Tibial artery (tissue), 4 donors: ENCODE measurements around the gene F7.
A peak's percentile ranks its signal among the peaks of the same experiment; 100 is the strongest.

Source experiments
- DNase-seq, 2 donors: peaks; one replicate each; pipeline ENCODE4 v3.0.0-alpha.2; 2019
- H3K27ac ChIP-seq, 2 donors: fragments of 200-600 bp; sonication (generic) in 1 of 2; 1 replicate in 1 of 2; 2 replicates in 1 of 2; pipeline ENCODE4 v1.5.1; 2018 to 2019; ENCODE audit warnings: mild to moderate bottlenecking in 1 of 2
- H3K27me3 ChIP-seq, 2 donors: fragments of 200-600 bp; sonication (generic) in 1 of 2; one replicate each; pipeline versions ENCODE4 v1.5.1 to v1.6.0; 2016 to 2019
- H3K36me3 ChIP-seq, 3 donors: fragments of 200-600 bp; sonication (generic) in 2 of 3; one replicate each; pipeline ENCODE4 v1.5.1; 2016 to 2019; ENCODE audit warnings: mild to moderate bottlenecking in 2 of 3
- H3K4me1 ChIP-seq, 4 donors: fragments of 200-600 bp; sonication (generic) in 2 of 4; 1 replicate in 3 of 4; 2 replicates in 1 of 4; pipeline ENCODE4 v1.5.1; 2016 to 2019
- H3K4me3 ChIP-seq, 2 donors: fragments of 200-600 bp; sonication (generic) in 1 of 2; 1 replicate in 1 of 2; 2 replicates in 1 of 2; pipeline ENCODE4 v1.5.1; 2018 to 2019; ENCODE audit warnings: mild to moderate bottlenecking in 2 of 2
- H3K9me3 ChIP-seq, 3 donors: fragments of 200-600 bp; sonication (generic) in 1 of 3; one replicate each; pipeline ENCODE4 v1.5.1; 2016 to 2019
- intact Hi-C: fragments of 100-400 bp; cut with DNase I; formaldehyde crosslinking; loops from one replicate; pipeline ENCODE4 v1.15.0; 2023; ENCODE audit warnings: low total_unique reads
- TF ChIP-seq, protein P1 (sequence below), 2 experiments: fragments of 200-600 bp in 1 of 2; fragments of 450-650 bp in 1 of 2; IDR thresholded peaks; one replicate each; pipeline ENCODE4 v1.5.1; 2017 to 2019; ENCODE audit warnings: antibody characterized with exemption in 2 of 2, mild to moderate bottlenecking in 1 of 2, moderate library complexity in 1 of 2

The F7 gene

DNA sequence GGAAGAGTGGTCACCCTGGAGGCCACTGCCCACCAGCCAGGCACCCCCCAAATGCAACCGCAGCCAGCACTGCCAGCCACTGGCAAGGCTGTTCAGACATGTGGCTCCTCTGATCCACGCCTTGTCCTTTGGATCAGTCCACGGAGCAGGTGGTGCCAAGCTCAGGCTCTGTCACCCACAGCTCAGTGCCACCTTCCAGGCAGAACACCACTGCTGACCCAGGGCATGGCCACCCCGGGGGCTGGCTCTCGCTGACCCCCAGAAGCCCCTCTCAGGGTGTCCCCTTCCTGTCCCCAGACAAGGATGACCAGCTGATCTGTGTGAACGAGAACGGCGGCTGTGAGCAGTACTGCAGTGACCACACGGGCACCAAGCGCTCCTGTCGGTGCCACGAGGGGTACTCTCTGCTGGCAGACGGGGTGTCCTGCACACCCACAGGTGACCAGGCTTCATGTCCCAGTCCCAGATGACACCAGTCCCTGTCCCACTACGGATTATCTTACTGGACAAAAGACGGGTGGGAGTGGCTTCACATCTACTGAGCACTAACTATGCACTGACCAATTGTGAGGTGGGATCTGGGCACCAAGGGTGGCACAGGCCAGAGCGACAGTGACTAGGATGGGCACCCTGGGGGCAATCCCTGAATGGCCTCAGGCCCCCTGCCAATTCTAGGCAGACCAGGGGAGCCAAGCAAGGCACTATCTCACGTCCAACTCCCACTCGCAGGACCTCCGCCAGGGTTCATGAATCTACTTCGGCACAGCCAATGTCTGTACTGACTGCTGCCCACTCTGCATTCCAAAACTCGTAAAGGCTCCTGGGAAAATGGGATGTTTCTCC lies 10.0 kb downstream of the F7 start:
- no peak overlapping the region for H3K27ac ChIP-seq
- no peak overlapping the region for H3K4me3 ChIP-seq
- peaks cover 0 to 5% (median 2%) of the 10 kb centered on the region in 4 donors for H3K4me1 ChIP-seq
- intact Hi-C loops: no loop called here
- no peaks in the 10 kb centered on the region for H3K9me3 ChIP-seq
- peak; percentile 13 to 60 for DNase-seq
- H3K36me3 ChIP-seq: no peaks in the 10 kb centered on the region
- TF ChIP-seq, protein P1, sequence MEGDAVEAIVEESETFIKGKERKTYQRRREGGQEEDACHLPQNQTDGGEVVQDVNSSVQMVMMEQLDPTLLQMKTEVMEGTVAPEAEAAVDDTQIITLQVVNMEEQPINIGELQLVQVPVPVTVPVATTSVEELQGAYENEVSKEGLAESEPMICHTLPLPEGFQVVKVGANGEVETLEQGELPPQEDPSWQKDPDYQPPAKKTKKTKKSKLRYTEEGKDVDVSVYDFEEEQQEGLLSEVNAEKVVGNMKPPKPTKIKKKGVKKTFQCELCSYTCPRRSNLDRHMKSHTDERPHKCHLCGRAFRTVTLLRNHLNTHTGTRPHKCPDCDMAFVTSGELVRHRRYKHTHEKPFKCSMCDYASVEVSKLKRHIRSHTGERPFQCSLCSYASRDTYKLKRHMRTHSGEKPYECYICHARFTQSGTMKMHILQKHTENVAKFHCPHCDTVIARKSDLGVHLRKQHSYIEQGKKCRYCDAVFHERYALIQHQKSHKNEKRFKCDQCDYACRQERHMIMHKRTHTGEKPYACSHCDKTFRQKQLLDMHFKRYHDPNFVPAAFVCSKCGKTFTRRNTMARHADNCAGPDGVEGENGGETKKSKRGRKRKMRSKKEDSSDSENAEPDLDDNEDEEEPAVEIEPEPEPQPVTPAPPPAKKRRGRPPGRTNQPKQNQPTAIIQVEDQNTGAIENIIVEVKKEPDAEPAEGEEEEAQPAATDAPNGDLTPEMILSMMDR (IDR thresholded peaks at IDR 0.05): no peak
- H3K27me3 ChIP-seq: peaks cover 0 to 15% of the 10 kb centered on the region in 2 donors

DNA sequence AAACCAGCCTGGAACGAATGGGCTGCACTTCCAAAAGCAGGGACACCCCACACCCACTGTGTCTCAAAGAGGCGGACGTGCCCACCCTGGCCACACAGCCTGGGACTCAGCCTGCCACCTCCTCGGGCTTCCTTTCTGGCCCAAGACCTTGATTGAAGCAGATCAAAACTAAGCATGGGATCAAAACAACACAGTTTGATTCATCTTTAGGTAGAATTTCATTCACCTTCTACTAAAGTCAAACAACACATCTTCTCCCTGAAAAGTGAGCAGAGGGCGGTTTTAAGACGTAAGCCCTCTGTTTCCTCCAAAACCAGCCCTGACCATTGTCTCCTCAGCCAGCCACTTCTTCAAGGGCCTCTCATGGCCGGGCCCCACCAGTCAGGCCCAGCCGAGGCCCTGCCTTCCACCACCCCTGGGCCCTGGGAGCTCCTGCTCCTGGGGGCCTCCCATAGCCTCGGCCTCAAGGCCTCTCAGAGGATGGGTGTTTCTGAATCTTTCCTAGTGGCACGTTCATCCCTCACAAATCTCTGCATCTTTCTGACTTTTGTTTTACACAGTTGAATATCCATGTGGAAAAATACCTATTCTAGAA lies 10.7 kb downstream of the F7 start:
- peak in 1 of 2 donors; percentile 43 for DNase-seq
- intact Hi-C loops: no loop called here
- H3K27me3 ChIP-seq: peaks cover 0 to 9% of the 10 kb centered on the region in 2 donors
- no peaks in the 10 kb centered on the region for H3K9me3 ChIP-seq
- H3K4me1 ChIP-seq: no peaks in the 10 kb centered on the region
- H3K4me3 ChIP-seq: no peak overlapping the region
- H3K27ac ChIP-seq: no peak overlapping the region
- no peaks in the 10 kb centered on the region for H3K36me3 ChIP-seq
- TF ChIP-seq, protein P1 (IDR thresholded peaks at IDR 0.05): no peak

DNA sequence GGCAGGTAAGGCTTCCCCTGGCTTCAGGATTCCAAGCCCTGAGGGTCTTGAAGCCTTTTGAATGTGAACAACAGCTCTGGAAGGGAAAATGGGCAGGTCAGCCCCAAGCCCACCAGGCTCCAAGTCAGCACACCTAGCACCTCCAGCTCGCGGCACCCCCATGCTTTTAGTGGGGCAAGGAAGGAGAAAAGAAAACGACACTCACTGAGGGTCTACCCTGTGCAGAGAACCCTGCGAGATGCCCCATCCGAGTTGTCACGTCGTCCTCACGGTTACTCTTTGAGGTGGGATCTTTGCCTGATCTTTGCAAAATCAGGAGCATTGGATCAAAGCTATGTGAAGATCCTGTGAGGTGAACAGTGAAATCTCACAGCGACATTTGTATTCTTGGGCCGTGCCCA lies 11.3 kb downstream of the F7 start:
- intact Hi-C loops: no loop called here
- Histone ChIP-seq H3K27me3 (peaks cover 0 to 9% of the 10 kb centered on the region in 2 donors), H3K4me3 (no peak overlapping the region), H3K9me3 (no peaks in the 10 kb centered on the region), H3K4me1 (peaks cover 0 to under 1% (median 0%) of the 10 kb centered on the region in 4 donors), H3K36me3 (no peaks in the 10 kb centered on the region), H3K27ac (no peak overlapping the region)
- DNase-seq: peak in 1 of 2 donors; percentile 9
- TF ChIP-seq, protein P1 (IDR thresholded peaks at IDR 0.05): no peak

DNA sequence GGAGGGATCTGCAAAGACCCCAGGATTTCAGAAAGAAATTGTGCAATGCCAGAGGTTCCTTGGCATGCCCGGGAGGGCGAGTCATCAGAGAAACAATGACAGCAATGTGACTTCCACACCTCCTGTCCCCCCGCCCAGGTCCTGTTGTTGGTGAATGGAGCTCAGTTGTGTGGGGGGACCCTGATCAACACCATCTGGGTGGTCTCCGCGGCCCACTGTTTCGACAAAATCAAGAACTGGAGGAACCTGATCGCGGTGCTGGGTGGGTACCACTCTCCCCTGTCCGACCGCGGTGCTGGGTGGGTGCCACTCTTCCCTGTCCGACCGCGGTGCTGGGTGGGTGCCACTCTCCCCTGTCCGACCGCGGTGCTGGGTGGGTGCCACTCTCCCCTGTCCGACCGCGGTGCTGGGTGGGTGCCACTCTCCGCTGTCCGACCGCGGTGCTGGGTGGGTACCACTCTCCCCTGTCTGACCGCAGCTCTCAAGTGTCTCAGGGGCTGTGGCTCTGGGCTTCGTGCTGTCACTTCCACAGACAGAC lies 11.8 kb downstream of the F7 start:
- peaks cover 0 to 9% of the 10 kb centered on the region in 2 donors for H3K27me3 ChIP-seq
- no peak overlapping the region for H3K4me3 ChIP-seq
- H3K4me1 ChIP-seq: peaks cover 0 to 3% (median 0%) of the 10 kb centered on the region in 4 donors
- TF ChIP-seq, protein P1 (IDR thresholded peaks at IDR 0.05): no peak
- intact Hi-C loops: no loop called here
- H3K27ac ChIP-seq: no peak overlapping the region
- H3K9me3 ChIP-seq: no peaks in the 10 kb centered on the region
- DNase-seq: peak; percentile 16 to 60
- H3K36me3 ChIP-seq: no peaks in the 10 kb centered on the region

DNA sequence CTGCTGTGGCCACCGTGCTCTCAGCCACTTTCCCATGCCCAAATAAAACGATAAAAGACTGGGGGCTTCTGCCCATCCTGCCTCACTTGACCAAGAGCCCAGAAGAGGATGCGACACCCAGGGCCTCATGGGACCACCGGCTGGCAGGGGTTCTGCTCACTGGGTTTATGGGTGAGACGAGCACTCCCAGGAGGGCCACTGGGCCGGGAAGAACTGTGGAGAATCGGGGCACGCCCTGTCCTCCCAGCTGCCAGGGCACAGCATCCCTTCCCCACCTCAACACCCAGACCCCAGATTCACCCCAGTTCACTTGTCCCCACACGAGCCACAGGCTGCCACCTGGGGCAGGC lies 12.3 kb downstream of the F7 start:
- intact Hi-C loops: no loop called here
- TF ChIP-seq, protein P1 (IDR thresholded peaks at IDR 0.05): no peak
- Histone ChIP-seq H3K27ac (no peak overlapping the region), H3K4me1 (peaks cover 0 to 8% (median 0%) of the 10 kb centered on the region in 4 donors), H3K27me3 (peaks cover 0 to 9% of the 10 kb centered on the region in 2 donors), H3K9me3 (no peaks in the 10 kb centered on the region), H3K4me3 (no peak overlapping the region), H3K36me3 (no peaks in the 10 kb centered on the region)
- DNase-seq: peak in 1 of 2 donors; percentile 45
